ENCODE data around the gene MAGED2.

DNA sequence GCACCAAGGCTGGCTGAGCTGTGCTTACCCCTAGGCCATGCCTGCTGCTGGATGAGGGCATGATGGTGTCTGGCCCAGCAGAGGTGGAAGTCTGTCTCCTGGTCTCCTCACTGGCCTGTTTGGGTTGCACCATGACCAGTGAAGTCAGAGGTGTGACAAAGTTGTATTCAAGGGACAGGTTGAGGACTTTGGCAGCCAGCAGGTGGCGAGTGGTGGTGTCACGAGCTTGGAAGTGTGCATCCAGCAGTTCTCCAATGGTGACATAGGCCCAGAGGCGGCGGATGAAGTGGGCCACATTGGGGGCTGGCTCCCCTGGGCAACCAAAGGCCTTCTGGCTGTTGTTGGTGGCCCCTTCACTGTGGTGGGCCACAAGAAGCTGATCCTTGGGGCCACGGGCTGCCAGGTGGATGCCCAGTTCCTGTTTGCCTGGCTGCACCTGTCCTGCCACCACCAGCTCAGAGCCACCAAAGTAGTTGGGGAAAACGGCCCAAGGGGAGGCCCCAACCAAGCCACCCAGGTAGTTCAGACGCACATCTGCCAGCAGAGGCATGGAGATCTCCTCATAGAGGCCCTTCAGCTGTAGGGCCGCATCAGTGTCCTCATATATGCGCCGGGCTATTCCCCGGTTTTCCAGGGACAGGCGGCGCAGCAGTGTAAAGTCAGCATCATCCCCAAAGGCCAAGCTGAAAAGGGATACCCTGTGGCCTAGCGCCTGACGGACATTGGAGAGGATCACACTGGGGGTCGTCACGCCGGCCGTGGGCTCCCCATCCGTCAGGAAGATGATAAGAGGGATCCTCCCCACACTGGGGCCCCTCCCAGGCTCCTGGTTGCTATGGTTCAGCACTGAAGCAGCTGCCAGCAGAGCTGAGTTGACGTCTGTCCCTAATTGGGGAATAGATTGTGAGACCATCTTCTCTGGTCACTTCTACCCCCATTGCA is 49.2 kb upstream of the MAGED2 start:
- TF ChIP-seq POLR2AphosphoS5 (IDR thresholded peaks at IDR 0.05) (no peak), POLR2A (IDR thresholded peaks at IDR 0.05) (no peak), EP300 (IDR thresholded peaks at IDR 0.05) (no peak)
- TF ChIP-seq, protein P1, sequence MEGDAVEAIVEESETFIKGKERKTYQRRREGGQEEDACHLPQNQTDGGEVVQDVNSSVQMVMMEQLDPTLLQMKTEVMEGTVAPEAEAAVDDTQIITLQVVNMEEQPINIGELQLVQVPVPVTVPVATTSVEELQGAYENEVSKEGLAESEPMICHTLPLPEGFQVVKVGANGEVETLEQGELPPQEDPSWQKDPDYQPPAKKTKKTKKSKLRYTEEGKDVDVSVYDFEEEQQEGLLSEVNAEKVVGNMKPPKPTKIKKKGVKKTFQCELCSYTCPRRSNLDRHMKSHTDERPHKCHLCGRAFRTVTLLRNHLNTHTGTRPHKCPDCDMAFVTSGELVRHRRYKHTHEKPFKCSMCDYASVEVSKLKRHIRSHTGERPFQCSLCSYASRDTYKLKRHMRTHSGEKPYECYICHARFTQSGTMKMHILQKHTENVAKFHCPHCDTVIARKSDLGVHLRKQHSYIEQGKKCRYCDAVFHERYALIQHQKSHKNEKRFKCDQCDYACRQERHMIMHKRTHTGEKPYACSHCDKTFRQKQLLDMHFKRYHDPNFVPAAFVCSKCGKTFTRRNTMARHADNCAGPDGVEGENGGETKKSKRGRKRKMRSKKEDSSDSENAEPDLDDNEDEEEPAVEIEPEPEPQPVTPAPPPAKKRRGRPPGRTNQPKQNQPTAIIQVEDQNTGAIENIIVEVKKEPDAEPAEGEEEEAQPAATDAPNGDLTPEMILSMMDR (IDR thresholded peaks at IDR 0.05), result no peak

Measured in suprapubic skin (tissue), 4 donors.